Measurements from ENCODE around the gene PLA2G4D. TPM values are rescaled to one million over a fixed set of nuclear protein-coding genes. Genes with fewer than 3 reads are reported as not detected.

PLA2G4D gene
- total and polyA plus RNA-seq, 7 donors = not detected

GRCh38 chr15:42058791-42059190, 35.6 kb downstream of the PLA2G4D start:
- intact Hi-C loops (cut with DNase I) = loop anchor here in 1 of 2 donors (2.0 kb wide), 1 partner anchor 70 kb away; no protein-coding TSS in a partner anchor
- Histone ChIP-seq H3K4me3 (no peak overlapping the region), H3K36me3 (ENCODE audit: insufficient read depth in 1 of 2, low read depth in 1 of 2) (no peaks in the 10 kb centered on the region), H3K9me3 (no peaks in the 10 kb centered on the region), H3K4me1 (peaks cover 6% of the 10 kb centered on the region), H3K27me3 (ENCODE audit: insufficient read depth in 3 of 3, low read length in 2 of 3) (no peaks in the 10 kb centered on the region), H3K27ac (no peak overlapping the region)
- ATAC-seq (no peak), DNase-seq (no peak)
- WGBS, 3 donors = 51 to 65% (median 53%) methylated on average over 3 of the region's 3 CpGs
- TF ChIP-seq, protein P1, sequence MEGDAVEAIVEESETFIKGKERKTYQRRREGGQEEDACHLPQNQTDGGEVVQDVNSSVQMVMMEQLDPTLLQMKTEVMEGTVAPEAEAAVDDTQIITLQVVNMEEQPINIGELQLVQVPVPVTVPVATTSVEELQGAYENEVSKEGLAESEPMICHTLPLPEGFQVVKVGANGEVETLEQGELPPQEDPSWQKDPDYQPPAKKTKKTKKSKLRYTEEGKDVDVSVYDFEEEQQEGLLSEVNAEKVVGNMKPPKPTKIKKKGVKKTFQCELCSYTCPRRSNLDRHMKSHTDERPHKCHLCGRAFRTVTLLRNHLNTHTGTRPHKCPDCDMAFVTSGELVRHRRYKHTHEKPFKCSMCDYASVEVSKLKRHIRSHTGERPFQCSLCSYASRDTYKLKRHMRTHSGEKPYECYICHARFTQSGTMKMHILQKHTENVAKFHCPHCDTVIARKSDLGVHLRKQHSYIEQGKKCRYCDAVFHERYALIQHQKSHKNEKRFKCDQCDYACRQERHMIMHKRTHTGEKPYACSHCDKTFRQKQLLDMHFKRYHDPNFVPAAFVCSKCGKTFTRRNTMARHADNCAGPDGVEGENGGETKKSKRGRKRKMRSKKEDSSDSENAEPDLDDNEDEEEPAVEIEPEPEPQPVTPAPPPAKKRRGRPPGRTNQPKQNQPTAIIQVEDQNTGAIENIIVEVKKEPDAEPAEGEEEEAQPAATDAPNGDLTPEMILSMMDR (IDR thresholded peaks at IDR 0.05) = no peak

- DNase-seq = no peak
- 83 to 87% (median 85%) methylated on average over 6 of the region's 6 CpGs for WGBS, 3 donors
- no peak overlapping the region for H3K4me3 ChIP-seq
- no peak overlapping the region for H3K27ac ChIP-seq
- H3K27me3 ChIP-seq (ENCODE audit: insufficient read depth in 3 of 3, low read length in 2 of 3) = no peaks in the 10 kb centered on the region
- intact Hi-C loops (cut with DNase I) = loop anchor here (1.0 to 2.0 kb wide), 2 partner anchors 69 kb away; no protein-coding TSS in a partner anchor
- H3K4me1 ChIP-seq = peaks cover 14% of the 10 kb centered on the region
- TF ChIP-seq, protein P1 (IDR thresholded peaks at IDR 0.05) = no peak
- H3K9me3 ChIP-seq = no peaks in the 10 kb centered on the region
- no peak for ATAC-seq
- no peaks in the 10 kb centered on the region for H3K36me3 ChIP-seq (ENCODE audit: insufficient read depth in 1 of 2, low read depth in 1 of 2)
Observed at GRCh38 chr15:42057799-42058646, 36.3 kb downstream of the PLA2G4D start.

DNA sequence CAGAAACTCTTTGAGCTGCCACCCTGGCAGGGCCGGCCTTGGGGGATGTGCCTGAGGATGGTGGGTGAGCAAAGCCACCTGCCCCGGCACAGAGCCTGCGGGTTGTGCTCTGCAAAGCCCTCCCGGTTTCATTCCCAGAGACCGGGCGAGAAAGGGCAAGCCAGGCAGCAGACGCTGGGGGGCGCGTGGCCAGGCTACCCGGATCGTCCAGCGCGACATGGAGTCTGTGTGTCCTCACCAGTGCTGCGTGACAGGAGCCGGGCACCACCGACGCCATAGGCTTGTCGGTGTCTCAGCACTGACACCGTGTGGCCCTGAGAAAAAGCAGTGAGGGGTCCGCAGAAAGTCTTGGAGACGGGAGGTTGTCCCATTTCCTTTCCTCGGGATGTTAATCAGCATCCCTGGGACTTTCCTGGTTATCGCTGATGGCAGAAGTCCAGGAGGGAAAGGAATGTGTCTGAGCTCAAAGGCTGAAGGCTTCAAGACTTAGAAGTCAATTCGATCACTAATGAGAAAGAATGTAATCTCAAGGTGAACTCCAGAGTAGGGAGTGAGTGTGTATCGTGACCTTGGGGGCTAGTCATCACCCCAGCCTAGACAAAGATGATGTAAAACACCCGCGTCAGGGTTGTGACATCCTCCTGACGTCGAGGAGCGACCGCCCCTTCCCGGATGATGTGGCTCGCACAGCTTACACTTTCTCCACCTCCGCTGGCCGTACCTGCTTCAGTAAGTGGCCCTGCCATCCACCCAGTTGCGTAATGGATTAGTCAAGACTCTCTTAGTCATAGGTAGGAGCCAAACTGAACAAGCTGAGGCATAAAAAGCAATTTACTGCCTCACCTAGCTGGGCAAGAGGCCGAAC, 37.2 kb downstream of the PLA2G4D start:
- ATAC-seq (peak; percentile 90 to 97 (median 95)), DNase-seq (peak; percentile 81 to 92)
- Histone ChIP-seq H3K27me3 (ENCODE audit: insufficient read depth in 3 of 3, low read length in 2 of 3) (no peaks in the 10 kb centered on the region), H3K27ac (no peak overlapping the region), H3K36me3 (ENCODE audit: insufficient read depth in 1 of 2, low read depth in 1 of 2) (no peaks in the 10 kb centered on the region), H3K9me3 (no peaks in the 10 kb centered on the region), H3K4me3 (peak overlapping the region; percentile 46), H3K4me1 (peaks cover 21% of the 10 kb centered on the region)
- intact Hi-C loops (cut with DNase I) = loop anchor here in 1 of 2 donors (1.0 kb wide), 1 partner anchor 68 kb away; no protein-coding TSS in a partner anchor
- WGBS, 3 donors = 18 to 20% (median 19%) methylated on average over 36 to 37 of the region's 37 CpGs
- TF ChIP-seq, protein P1 (IDR thresholded peaks at IDR 0.05) = peak; percentile 77

- no peak for ATAC-seq
- peaks cover 47% of the 10 kb centered on the region for H3K4me1 ChIP-seq
- intact Hi-C loops (cut with DNase I) = no loop called here
- H3K4me3 ChIP-seq = no peak overlapping the region
- H3K27ac ChIP-seq = peak overlapping the region; percentile 51
- TF ChIP-seq, protein P1 (IDR thresholded peaks at IDR 0.05) = no peak
- H3K9me3 ChIP-seq = no peaks in the 10 kb centered on the region
- H3K27me3 ChIP-seq (ENCODE audit: insufficient read depth in 3 of 3, low read length in 2 of 3) = no peaks in the 10 kb centered on the region
- 48 to 65% (median 55%) methylated on average over 2 of the region's 2 CpGs for WGBS, 3 donors
- no peaks in the 10 kb centered on the region for H3K36me3 ChIP-seq (ENCODE audit: insufficient read depth in 1 of 2, low read depth in 1 of 2)
- no peak for DNase-seq
Observed at GRCh38 chr15:42053914-42054313, 40.4 kb downstream of the PLA2G4D start.

Measured in psoas muscle (tissue), 8 donors.